ENCODE results near the gene DOK6. TPM values are rescaled to one million over a fixed set of nuclear protein-coding genes. Genes with fewer than 3 reads are reported as not detected.

Gene DOK6
- total and polyA plus RNA-seq, 2 experiments from 2014 or later, result 0.29 to 0.42 TPM

DNA sequence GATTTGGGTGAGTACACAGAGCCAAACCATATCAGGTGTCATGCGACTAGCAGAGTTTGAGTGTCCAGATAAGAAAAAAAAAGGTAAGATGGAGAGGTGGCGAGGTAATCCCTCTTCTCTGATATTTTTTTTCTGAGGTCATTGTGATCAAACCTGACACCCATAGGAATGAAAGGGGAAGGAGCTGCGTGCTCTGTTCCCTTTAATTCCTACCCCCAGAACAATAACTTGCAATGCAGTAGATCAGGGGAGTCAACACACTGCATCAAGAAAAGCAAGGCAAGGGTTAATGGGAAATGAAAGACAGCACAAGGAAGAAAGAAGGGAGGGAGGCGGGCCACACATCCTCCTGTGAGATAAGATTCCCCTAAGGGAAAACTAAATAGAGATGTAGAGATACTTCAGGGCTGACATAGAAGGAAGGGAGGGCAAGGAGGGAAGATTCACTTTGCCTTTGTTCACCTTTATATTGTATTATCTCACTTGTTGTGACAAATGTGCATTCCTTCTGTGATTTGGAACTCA, 414.2 kb downstream of the DOK6 start (continued):
- TF ChIP-seq, protein P1, sequence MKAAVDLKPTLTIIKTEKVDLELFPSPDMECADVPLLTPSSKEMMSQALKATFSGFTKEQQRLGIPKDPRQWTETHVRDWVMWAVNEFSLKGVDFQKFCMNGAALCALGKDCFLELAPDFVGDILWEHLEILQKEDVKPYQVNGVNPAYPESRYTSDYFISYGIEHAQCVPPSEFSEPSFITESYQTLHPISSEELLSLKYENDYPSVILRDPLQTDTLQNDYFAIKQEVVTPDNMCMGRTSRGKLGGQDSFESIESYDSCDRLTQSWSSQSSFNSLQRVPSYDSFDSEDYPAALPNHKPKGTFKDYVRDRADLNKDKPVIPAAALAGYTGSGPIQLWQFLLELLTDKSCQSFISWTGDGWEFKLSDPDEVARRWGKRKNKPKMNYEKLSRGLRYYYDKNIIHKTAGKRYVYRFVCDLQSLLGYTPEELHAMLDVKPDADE (IDR thresholded peaks at IDR 0.05), result no peak
- TF ChIP-seq EZH2 (IDR thresholded peaks at IDR 0.05; ENCODE audit: low read depth, unreplicated experiment), result no peak
- TF ChIP-seq STAT1 (IDR thresholded peaks at IDR 0.05; ENCODE audit: unreplicated experiment), result no peak
- TF ChIP-seq, protein P2, sequence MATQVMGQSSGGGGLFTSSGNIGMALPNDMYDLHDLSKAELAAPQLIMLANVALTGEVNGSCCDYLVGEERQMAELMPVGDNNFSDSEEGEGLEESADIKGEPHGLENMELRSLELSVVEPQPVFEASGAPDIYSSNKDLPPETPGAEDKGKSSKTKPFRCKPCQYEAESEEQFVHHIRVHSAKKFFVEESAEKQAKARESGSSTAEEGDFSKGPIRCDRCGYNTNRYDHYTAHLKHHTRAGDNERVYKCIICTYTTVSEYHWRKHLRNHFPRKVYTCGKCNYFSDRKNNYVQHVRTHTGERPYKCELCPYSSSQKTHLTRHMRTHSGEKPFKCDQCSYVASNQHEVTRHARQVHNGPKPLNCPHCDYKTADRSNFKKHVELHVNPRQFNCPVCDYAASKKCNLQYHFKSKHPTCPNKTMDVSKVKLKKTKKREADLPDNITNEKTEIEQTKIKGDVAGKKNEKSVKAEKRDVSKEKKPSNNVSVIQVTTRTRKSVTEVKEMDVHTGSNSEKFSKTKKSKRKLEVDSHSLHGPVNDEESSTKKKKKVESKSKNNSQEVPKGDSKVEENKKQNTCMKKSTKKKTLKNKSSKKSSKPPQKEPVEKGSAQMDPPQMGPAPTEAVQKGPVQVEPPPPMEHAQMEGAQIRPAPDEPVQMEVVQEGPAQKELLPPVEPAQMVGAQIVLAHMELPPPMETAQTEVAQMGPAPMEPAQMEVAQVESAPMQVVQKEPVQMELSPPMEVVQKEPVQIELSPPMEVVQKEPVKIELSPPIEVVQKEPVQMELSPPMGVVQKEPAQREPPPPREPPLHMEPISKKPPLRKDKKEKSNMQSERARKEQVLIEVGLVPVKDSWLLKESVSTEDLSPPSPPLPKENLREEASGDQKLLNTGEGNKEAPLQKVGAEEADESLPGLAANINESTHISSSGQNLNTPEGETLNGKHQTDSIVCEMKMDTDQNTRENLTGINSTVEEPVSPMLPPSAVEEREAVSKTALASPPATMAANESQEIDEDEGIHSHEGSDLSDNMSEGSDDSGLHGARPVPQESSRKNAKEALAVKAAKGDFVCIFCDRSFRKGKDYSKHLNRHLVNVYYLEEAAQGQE (IDR thresholded peaks at IDR 0.05; ENCODE audit: unreplicated experiment), result no peak
- no peak for TF ChIP-seq JUNB (IDR thresholded peaks at IDR 0.05; ENCODE audit: unreplicated experiment)

DNA sequence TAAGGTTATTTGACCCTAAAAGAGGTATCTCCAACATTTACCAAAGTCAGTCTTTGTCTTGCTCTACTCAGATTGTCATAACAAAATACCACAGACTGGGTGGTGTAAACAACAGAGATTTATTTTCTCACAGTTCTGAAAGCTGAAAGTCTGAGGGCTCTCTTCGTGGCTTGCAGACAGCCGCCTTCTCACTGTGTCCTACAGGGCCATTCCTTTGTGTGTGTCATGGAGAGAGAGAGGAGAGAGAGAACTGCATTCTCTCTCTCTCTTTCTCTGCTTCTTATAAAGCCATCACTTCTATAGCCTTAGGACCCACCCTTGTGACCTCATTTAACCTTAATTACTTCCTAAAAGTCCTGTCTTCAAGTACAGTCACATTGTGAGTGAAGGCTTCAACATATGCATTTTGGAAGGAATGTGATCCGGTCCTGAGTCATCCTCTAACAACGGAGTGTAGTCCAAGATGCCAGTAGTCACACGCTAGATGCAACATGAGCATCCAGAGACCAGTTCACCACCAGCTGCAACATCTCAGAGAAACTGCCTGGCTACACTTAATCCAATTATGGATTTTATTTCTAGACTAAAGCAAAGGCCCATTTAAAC, 416.8 kb downstream of the DOK6 start:
- Mint-ChIP-seq H3K4me3 (no peak overlapping the region), H3K27me3 (ENCODE audit: insufficient read depth, low read depth, poor library complexity) (peaks cover 3% of the 10 kb centered on the region), H3K9me3 (peaks cover 28% of the 10 kb centered on the region; the same call in 2 of the 3 replicates), H3K27ac (no peak overlapping the region), H3K36me3 (ENCODE audit: low read depth) (peaks cover 2% of the 10 kb centered on the region; the same call in 2 of the 3 replicates), H3K4me1 (no peaks in the 10 kb centered on the region; the same call in 2 of the 3 replicates)
- no peaks in the 10 kb centered on the region for H3K4me1 ChIP-seq (ENCODE audit: insufficient read depth)
- H3F3A ChIP-seq (replicated peaks; ENCODE audit: low read depth), result no peaks in the 10 kb centered on the region
- H3K9me2 ChIP-seq (ENCODE audit: insufficient read depth), result peaks cover 7% of the 10 kb centered on the region; the same call in 1 of the 2 replicates
- no peak overlapping the region for H3K4me2 ChIP-seq
- no peaks in the 10 kb centered on the region for H4K20me1 ChIP-seq (replicated peaks; ENCODE audit: insufficient read depth)
- no peaks in the 10 kb centered on the region for H3K79me2 ChIP-seq (replicated peaks; ENCODE audit: insufficient read depth)
- no peak overlapping the region for H2AFZ ChIP-seq
- H3K27me3 ChIP-seq (ENCODE audit: insufficient read depth), result no peaks in the 10 kb centered on the region
- DNase-seq (ENCODE audit: low spot score) (no peak), ATAC-seq (no peak)
- no peak overlapping the region for H3K4me3 ChIP-seq
- H3K27ac ChIP-seq (ENCODE audit: low read depth), result no peak overlapping the region
- H3K36me3 ChIP-seq (ENCODE audit: insufficient read depth), result no peaks in the 10 kb centered on the region
- TF ChIP-seq, protein P3, sequence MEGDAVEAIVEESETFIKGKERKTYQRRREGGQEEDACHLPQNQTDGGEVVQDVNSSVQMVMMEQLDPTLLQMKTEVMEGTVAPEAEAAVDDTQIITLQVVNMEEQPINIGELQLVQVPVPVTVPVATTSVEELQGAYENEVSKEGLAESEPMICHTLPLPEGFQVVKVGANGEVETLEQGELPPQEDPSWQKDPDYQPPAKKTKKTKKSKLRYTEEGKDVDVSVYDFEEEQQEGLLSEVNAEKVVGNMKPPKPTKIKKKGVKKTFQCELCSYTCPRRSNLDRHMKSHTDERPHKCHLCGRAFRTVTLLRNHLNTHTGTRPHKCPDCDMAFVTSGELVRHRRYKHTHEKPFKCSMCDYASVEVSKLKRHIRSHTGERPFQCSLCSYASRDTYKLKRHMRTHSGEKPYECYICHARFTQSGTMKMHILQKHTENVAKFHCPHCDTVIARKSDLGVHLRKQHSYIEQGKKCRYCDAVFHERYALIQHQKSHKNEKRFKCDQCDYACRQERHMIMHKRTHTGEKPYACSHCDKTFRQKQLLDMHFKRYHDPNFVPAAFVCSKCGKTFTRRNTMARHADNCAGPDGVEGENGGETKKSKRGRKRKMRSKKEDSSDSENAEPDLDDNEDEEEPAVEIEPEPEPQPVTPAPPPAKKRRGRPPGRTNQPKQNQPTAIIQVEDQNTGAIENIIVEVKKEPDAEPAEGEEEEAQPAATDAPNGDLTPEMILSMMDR (conservative IDR thresholded peaks at IDR 0.05; ENCODE audit: low read depth in 2 of 2), result no peak
- TF ChIP-seq EZH2 (IDR thresholded peaks at IDR 0.05; ENCODE audit: low read depth, unreplicated experiment), result no peak
- no peak for TF ChIP-seq ZNF331 (CRISPR knock-in tag; IDR thresholded peaks at IDR 0.05; ENCODE audit: low read depth)
- TF ChIP-seq, protein P1 (IDR thresholded peaks at IDR 0.05), result no peak
- TF ChIP-seq, protein P2 (IDR thresholded peaks at IDR 0.05; ENCODE audit: unreplicated experiment), result no peak
- TF ChIP-seq POLR2AphosphoS5 (IDR thresholded peaks at IDR 0.05; ENCODE audit: low read depth), result no peak
- no peak for TF ChIP-seq JUNB (IDR thresholded peaks at IDR 0.05; ENCODE audit: unreplicated experiment)
- no peak for TF ChIP-seq EZH2phosphoT487 (IDR thresholded peaks at IDR 0.05; ENCODE audit: unreplicated experiment)
